Stomach smooth muscle (tissue), 2 donors: Measurements from ENCODE around the gene PXDC1.
"Not testable (repeated sequence)": the region's sequence is repeated elsewhere in the genome, so short reads cannot be mapped to it uniquely, and the experiment has no call there.

Experiments used
- H3K27ac ChIP-seq: one replicate; pipeline ENCODE4 v1.7.0; 2013; ENCODE audit warnings: mild to moderate bottlenecking, low read length, inconsistent platforms
- H3K27me3 ChIP-seq, 2 donors: one replicate each; pipeline ENCODE4 v1.7.0; 2013; ENCODE audit warnings: low read length in 2 of 2; ENCODE audit not compliant: insufficient read depth in 2 of 2, control insufficient read depth in 1 of 2
- H3K36me3 ChIP-seq, 2 donors: one replicate each; pipeline ENCODE4 v1.7.0; 2013; ENCODE audit warnings: low read length in 2 of 2; ENCODE audit not compliant: control insufficient read depth in 2 of 2, insufficient read depth in 2 of 2
- H3K4me1 ChIP-seq: one replicate; pipeline ENCODE4 v1.7.0; 2013; ENCODE audit warnings: low read length; ENCODE audit not compliant: control insufficient read depth, insufficient read depth
- H3K4me3 ChIP-seq, 2 donors: one replicate each; pipeline ENCODE4 v1.7.0; 2013; ENCODE audit warnings: low read length in 2 of 2
- H3K9ac ChIP-seq, 2 donors: one replicate each; pipeline ENCODE4 v1.7.0; 2013; ENCODE audit warnings: low read length in 2 of 2, mild to moderate bottlenecking in 1 of 2
- H3K9me3 ChIP-seq, 2 donors: one replicate each; pipeline ENCODE4 v1.7.0; 2013; ENCODE audit warnings: low read length in 2 of 2; ENCODE audit not compliant: control insufficient read depth in 2 of 2
- donor health status: healthy.
- donor health status: Pancreatic carcinoma.

The PXDC1 gene

DNA sequence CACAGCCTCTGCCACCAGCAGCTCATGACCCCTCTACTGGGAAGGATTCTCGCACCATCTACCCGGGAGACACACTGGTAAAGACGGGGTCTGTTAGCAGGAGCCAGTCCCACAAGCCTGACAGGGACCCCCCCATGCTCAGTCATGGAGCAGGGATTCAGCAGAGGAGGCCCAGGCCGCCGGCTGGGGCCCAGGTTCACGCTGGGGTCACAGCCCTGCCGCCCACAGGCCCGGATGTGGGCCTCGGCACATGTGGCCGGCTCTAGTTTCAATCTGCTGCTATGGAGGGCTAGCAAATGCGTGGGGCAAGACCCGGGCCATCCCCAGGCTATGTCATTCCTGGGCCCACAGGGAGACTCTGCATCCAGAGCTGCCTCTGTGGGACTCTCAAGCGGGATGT is 25.1 kb downstream of the PXDC1 start:
- H3K9me3 ChIP-seq: no peaks in the 10 kb centered on the region
- H3K4me3 ChIP-seq: no peak overlapping the region
- no peak overlapping the region for H3K27ac ChIP-seq
- peaks cover 2% of the 10 kb centered on the region for H3K4me1 ChIP-seq
- H3K27me3 ChIP-seq: no peaks in the 10 kb centered on the region
- H3K36me3 ChIP-seq: peaks cover 22 to 47% of the 10 kb centered on the region in 2 donors
- no peak overlapping the region for H3K9ac ChIP-seq

DNA sequence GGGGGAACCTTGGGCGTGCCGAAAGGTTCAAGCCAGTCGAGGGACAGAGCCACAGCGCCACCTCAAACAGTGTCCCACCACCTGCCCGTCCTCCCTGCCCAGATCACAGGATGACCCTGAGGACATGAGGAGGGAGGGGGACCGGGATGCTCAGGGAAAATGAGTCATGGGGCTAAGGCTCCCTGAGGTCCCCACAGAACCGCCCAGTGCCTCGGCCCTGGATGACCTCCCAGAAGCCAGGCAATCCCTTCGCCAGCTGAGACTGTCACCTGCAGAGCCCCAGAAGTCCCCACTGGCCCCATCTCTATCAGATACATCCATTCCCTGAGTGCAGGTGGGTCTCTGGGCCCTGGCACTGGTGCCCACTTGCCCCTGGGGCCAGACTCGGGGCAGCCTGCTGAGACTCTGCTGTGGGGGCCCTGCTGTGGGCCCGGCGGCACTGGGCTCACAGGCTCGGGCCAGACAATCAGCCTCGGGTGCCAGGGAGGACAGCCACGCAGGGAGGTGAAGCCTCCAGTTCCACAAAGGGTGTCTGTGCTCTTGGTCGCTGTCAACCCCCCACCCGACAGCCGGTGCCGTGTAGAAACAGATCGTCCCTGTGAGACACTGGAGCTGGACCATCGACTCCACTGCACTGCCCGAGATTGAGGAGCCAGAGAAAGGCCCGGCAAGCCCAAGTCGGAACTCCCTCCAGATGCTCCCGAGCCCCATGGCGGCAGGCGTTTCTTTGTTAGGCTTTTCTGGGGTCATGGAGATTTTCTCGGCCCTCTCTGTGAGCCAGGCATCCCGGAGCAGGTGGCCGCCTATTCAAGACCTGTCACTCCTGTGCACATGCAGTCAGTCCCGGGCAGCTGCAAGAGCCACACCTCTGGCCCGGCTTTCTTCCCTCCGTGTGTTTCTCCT is 26.1 kb downstream of the PXDC1 start:
- H3K27ac ChIP-seq: no peak overlapping the region
- H3K27me3 ChIP-seq: no peaks in the 10 kb centered on the region
- no peak overlapping the region for H3K4me3 ChIP-seq
- no peaks in the 10 kb centered on the region for H3K9me3 ChIP-seq
- H3K4me1 ChIP-seq: peaks cover 2% of the 10 kb centered on the region
- peaks cover 22 to 43% of the 10 kb centered on the region in 2 donors for H3K36me3 ChIP-seq
- H3K9ac ChIP-seq: no peak overlapping the region

DNA sequence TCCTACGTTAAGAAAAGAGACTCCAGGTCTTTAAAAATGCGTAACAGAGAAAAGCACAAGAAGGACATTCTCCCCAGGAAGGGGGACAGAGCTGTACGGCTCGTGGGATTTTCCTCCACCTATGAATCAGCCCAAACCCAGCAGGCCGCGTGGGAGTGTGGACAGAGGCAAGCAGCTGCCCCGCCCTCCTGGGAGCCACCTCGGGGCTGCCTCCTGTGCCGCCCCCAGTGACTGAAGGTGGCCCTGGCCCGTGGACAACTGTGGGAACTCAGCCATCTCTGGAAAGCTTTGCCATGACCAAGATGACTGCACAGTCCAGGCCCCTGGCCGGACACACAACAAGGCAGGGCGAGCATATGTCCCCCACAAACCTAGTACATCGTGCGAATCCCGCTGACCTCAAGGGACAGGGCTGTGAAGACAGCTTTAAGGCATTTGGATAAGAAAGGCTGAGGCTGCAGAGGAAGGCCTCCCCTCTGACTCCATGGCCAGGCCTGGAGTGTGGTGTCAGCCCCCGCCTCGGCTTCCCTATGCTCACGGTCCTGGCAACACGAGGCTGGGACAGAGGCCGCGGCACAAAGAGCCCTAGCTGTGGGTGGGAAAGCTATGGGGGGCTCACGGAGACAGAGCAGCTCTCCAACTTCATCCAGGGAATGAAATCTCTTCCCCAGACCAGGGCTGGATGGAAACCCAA is 26.9 kb downstream of the PXDC1 start:
- H3K4me3 ChIP-seq: no peak overlapping the region
- H3K9me3 ChIP-seq: no peaks in the 10 kb centered on the region
- no peak overlapping the region for H3K27ac ChIP-seq
- no peak overlapping the region for H3K9ac ChIP-seq
- H3K36me3 ChIP-seq: peaks cover 22 to 43% of the 10 kb centered on the region in 2 donors
- H3K27me3 ChIP-seq: no peaks in the 10 kb centered on the region
- H3K4me1 ChIP-seq: peaks cover 2% of the 10 kb centered on the region

DNA sequence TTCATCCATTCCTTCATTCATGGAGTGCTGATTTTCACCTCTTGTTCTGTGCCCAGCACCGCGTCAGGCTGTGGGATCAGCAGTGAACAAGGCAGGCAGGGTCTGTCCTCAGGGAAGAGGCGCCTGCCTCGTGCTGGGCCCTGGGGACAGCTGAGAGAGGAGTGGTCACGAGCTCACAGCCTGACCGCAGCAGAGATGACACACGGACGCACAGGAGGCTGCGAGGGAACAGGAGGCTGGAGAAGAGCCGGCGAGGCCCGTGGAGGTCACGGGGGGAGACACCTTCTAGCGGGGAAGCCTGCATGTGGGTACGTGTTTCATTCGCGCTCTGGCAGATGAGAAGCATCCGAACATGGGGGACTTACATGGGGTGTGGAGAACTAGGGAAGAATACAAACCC is 27.5 kb downstream of the PXDC1 start:
- Histone ChIP-seq H3K36me3 (peaks cover 25 to 40% of the 10 kb centered on the region in 2 donors), H3K9ac (no peak overlapping the region), H3K4me3 (no peak overlapping the region), H3K27ac (no peak overlapping the region), H3K9me3 (no peaks in the 10 kb centered on the region), H3K4me1 (peaks cover 2% of the 10 kb centered on the region), H3K27me3 (no peaks in the 10 kb centered on the region)

DNA sequence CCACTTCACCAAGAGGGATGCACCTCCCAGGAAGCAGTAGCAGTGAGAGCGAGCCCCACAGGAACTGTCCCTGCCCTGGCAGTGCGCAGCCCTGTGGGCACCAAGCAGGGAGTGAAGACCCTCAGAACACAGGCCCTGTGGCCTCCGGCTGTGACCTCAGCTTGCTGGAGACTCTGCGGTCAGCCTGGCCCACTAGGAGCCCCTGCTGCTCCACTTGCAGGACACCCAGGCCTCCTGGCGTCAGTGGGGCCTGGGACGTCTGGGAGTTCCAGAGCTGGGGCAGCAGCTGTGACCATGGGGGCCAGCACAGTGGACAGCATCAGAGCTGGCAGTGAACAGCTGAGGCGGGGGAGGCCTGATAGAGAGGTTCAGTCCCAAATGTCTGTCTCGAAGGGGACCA is 28.3 kb downstream of the PXDC1 start:
- Histone ChIP-seq H3K9me3 (no peaks in the 10 kb centered on the region), H3K4me3 (no peak overlapping the region), H3K9ac (no peak overlapping the region), H3K27me3 (no peaks in the 10 kb centered on the region), H3K27ac (no peak overlapping the region), H3K36me3 (peaks cover 26 to 38% of the 10 kb centered on the region in 2 donors), H3K4me1 (peaks cover 2% of the 10 kb centered on the region)

DNA sequence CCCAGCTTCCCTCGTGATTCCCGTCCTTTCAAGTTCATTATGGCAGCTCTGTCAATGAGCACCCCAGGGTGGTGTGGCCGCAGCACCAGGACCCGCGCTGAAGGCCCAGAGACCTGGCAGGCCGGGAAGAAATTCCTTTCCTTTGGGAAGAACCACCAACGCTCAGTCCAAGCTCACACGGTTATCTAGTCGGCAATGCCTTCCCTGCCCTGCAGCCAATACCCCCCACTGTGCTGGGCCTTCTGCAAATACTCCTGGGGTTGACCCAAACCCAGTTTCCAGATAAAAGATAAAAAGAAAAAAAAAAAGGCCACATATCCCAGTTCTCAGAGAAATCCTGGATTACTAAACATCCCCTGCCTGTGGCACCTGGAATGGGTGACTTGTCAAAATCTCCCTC is 28.7 kb downstream of the PXDC1 start:
- Histone ChIP-seq H3K9me3 (no peaks in the 10 kb centered on the region), H3K27me3 (no peaks in the 10 kb centered on the region), H3K4me3 (no peak overlapping the region), H3K36me3 (peaks cover 21 to 36% of the 10 kb centered on the region in 2 donors), H3K9ac (no peak overlapping the region), H3K27ac (no peak overlapping the region), H3K4me1 (peaks cover 2% of the 10 kb centered on the region)

DNA sequence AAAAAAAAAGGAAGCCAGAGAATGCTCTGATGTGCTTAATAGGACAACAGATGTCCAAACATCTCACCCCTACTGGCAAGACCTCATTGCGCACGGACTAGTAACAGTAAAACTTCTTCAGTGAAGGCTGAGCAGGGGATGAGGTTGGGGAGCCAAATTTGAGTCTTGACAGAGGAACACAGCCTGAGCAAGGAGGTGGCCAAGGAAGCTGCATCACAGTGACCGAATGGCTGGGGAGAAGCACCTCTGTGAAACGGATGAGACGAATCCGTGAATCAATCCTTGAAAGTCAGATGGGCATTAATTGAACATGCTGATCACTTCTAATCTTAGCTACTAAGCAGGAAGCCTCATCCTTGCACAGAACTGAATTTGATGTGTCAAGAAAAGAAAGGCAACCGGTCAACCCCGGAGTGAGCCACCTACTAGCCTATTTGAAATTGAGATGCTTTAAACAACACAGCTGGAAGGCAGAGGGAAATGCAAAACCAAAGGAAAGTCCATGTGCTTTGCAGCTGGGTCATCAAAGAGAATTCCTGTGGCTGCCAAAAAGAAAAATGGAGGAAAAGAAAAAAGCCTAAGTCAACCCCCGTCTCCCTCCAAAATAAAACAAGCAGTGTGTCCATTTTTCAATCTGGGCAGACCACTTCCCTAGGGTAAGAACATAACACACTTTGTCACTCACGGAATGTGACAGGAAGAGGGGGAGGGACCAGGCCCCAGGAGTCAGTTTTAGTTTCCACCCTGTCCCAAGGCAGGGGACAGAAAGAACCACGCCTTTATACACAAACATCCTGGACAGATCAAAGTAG is 29.5 kb downstream of the PXDC1 start:
- Histone ChIP-seq H3K4me3 (no peak overlapping the region), H3K36me3 (peaks cover 14 to 28% of the 10 kb centered on the region in 2 donors), H3K27ac (no peak overlapping the region), H3K27me3 (no peaks in the 10 kb centered on the region), H3K4me1 (peaks cover 2% of the 10 kb centered on the region), H3K9me3 (no peaks in the 10 kb centered on the region), H3K9ac (no peak overlapping the region)

DNA sequence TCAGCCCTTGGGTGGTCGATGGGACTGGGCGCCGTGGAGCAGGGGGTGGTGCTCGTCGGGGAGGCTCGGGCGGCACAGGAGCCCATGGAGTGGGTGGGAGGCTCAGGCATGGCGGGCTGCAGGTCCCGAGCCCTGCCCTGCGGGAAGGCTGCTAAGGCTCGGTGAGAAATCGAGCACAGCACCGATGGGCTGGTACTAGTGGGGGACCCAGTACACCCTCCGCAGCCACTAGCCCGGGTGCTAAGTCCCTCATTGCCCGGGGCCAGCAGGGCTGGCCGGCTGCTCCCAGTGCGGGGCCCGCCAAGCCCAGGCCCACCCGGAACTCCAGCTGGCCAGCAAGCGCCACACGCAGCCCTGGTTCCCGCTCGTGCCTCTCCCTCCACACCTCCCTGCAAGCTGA is 30.7 kb downstream of the PXDC1 start:
- H3K4me1 ChIP-seq, H3K4me3 ChIP-seq, H3K27me3 ChIP-seq, H3K27ac ChIP-seq, H3K9ac ChIP-seq, H3K9me3 ChIP-seq: not testable (repeated sequence)
- peaks cover 13 to 28% of the 10 kb centered on the region in 2 donors for H3K36me3 ChIP-seq

DNA sequence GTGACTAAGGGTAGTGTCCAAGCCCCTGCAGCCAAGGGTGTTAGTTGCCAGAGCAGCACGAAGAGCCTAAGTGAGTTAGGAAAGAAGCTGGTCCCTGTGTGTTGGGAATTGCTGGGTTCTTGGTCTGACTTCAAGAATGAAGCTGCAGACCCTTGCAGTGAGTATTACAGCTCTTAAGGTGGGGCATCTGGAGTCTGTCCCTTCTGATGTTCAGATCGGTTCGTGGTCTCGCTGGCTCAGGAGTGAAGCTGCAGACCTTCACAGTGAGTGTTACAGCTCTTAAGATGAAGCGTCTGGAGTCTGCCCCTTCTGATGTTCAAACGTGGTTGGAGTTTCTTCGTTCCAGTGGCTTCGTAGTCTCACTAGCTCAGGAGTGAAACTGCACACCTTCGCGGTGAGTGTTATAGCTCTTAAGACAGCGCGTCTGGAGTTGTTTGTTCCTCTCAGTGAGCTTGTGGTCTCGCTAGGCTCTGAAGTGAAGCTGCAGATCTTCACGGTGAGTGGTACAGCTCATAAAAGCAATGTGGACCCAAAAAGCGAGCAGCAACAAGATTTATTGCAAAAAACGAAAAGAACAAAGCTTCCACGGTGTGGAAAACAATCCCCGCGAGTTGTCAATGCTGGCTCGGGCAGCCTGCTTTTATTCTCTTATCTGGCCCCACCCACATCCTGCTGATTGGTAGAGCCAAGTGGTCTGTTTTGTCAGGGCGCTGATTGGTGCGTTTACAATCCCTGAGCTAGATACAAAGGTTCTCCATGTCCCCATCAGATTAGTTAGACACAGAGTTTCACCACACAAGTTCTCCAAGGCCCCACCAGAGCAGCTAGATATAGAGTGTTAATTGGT is 31.8 kb downstream of the PXDC1 start:
- peaks cover under 1% of the 10 kb centered on the region for H3K4me1 ChIP-seq
- H3K27ac ChIP-seq: no peak overlapping the region
- peaks cover 13 to 24% of the 10 kb centered on the region in 2 donors for H3K36me3 ChIP-seq
- H3K4me3 ChIP-seq: no peak overlapping the region
- no peaks in the 10 kb centered on the region for H3K9me3 ChIP-seq
- no peaks in the 10 kb centered on the region for H3K27me3 ChIP-seq
- no peak overlapping the region for H3K9ac ChIP-seq

DNA sequence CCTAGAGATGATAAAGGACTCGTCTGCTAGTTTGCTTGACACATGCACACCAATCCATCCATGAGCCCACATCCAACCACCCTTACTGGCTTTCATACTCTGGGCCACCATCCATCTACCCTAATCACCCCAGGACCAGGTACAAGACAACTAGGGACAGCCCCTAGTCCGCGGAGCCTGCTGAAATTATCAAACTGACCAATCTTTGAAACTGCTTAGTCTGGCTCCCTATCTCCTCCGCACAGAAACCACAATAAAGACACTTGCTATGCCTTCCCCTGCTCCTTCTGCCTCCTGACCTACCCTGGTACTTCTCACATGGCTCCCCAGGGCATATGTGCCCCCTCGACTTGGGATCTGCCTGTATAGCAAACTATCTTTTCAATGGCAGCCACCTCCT is 33.1 kb downstream of the PXDC1 start:
- Histone ChIP-seq H3K9ac (no peak overlapping the region), H3K4me3 (no peak overlapping the region)

More for the DNA sequence above, 33.1 kb downstream of the PXDC1 start:
- H3K4me1 ChIP-seq: no peaks in the 10 kb centered on the region
- no peaks in the 10 kb centered on the region for H3K27me3 ChIP-seq
- peaks cover 7 to 16% of the 10 kb centered on the region in 2 donors for H3K36me3 ChIP-seq
- no peaks in the 10 kb centered on the region for H3K9me3 ChIP-seq
- no peak overlapping the region for H3K27ac ChIP-seq
